K562 (cell line): ENCODE results near the gene LAPTM5.

Source experiments
- ATF1 ChIP-seq, 2 experiments: fragments of 450-650 bp in 1 of 2; IDR thresholded peaks; 2 replicates each; pipeline ENCODE4 v1.6.1; 2016; ENCODE audit warnings: missing compliant biosample characterization in 1 of 2, missing genetic modification characterization in 1 of 2
- CBX5 ChIP-seq: IDR thresholded peaks from 2 replicates; pipeline ENCODE4 v1.6.1; 2014; ENCODE audit warnings: low read depth, borderline replicate concordance
- CEBPB ChIP-seq: fragments of 450-650 bp; IDR thresholded peaks from 2 replicates; pipeline ENCODE4 v1.6.1; 2016; ENCODE audit warnings: missing genetic modification characterization, missing compliant biosample characterization
- CTCF ChIP-seq, 3 experiments: IDR thresholded peaks in 2 of 3; conservative IDR thresholded peaks in 1 of 3; 2 replicates each; pipeline ENCODE4 v1.5.1; 2011 to 2012; ENCODE audit warnings: low read length in 3 of 3, mild to moderate bottlenecking in 3 of 3, control low read depth in 2 of 3, improper control_type of control experiment in 1 of 3, inconsistent platforms in 1 of 3, low read depth in 1 of 3, mixed read lengths in 1 of 3, moderate library complexity in 1 of 3; ENCODE audit not compliant: insufficient read depth in 2 of 3
- ZNF197 ChIP-seq: fragments of 200-800 bp; sonication (Bioruptor generic); IDR thresholded peaks from 2 replicates; pipeline ENCODE4 v1.6.1; 2016; ENCODE audit warnings: low read depth, missing genetic modification characterization, missing compliant biosample characterization
- ZNF699 ChIP-seq: fragments of 250-450 bp; sonication (Bioruptor Pico); IDR thresholded peaks from 2 replicates; pipeline ENCODE4 v1.8.0; 2021; ENCODE audit warnings: mild to moderate bottlenecking, moderate library complexity; ENCODE audit not compliant: insufficient replicate concordance

- TF ChIP-seq ZNF699 (CRISPR knock-in tag) (no peak), ATF1 (CRISPR knock-in tag; IDR thresholded peaks at IDR 0.05) (no peak), ATF1 (tag; IDR thresholded peaks at IDR 0.05) (no peak), CTCF (IDR thresholded peaks at IDR 0.05 in 2 of 3, conservative IDR thresholded peaks at IDR 0.05 in 1 of 3; ENCODE audit: insufficient read depth in 2 of 3, low read depth in 1 of 3, low read length in 3 of 3) (no peak), ZNF197 (CRISPR knock-in tag) (no peak), CBX5 (no peak), CEBPB (no peak)
These were observed 16.3 kb upstream of the LAPTM5 start for GRCh38 chr1:30773722-30774358.
